Esophagus muscularis mucosa (tissue), 4 donors: ENCODE data around the gene MSH2.

Experiments used
- CTCF ChIP-seq, 3 experiments: fragments of 200-600 bp in 2 of 3; fragments of 450-650 bp in 1 of 3; sonication (generic) in 2 of 3; IDR thresholded peaks; one replicate each; pipeline ENCODE4 v1.5.1; 2017 to 2019; ENCODE audit warnings: antibody characterized with exemption in 3 of 3, mild to moderate bottlenecking in 2 of 3, moderate library complexity in 1 of 3
- EP300 ChIP-seq: sonication (generic); formaldehyde crosslinking; IDR thresholded peaks from one replicate; pipeline ENCODE4 v1.6.1; 2017; ENCODE audit warnings: antibody characterized with exemption
- POLR2AphosphoS5 ChIP-seq, 2 donors: sonication (generic); formaldehyde crosslinking; IDR thresholded peaks; one replicate each; pipeline ENCODE4 v1.6.1; 2017; ENCODE audit warnings: antibody characterized with exemption in 2 of 2

DNA sequence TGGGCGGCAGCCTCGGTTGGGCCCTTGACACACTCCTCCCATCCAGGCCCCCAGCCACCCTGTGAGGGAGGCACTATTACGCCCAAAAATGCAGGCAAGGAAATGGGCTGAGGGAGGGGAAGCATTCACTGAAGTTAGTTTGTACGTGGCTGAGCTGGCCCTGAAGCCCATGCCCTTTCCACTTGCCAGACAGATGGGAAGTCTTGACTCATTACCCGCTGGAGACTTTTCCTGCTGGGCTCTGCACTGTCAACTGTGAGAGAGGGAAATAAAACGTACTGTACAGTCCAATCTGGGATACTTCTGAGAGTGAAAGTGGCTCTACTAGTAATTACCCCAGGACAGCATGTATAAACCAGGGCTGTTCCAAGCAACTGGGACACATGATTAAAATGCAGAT lies 125.9 kb downstream of the MSH2 start:
- TF ChIP-seq CTCF (IDR thresholded peaks at IDR 0.05) (no peak), EP300 (no peak), POLR2AphosphoS5 (IDR thresholded peaks at IDR 0.05) (no peak)
